Colonic mucosa (tissue), 4 donors: ENCODE measurements around the gene ZFP36L2. TPM values are rescaled to one million over a fixed set of nuclear protein-coding genes. Genes with fewer than 3 reads are reported as not detected.

Source experiments
- DNase-seq: peaks from one replicate; pipeline ENCODE4 v3.0.0-alpha.2; 2020
- H3K27ac ChIP-seq: fragments of 200-600 bp; one replicate; pipeline ENCODE4 v1.8.0; 2021
- H3K27me3 ChIP-seq: fragments of 200-600 bp; one replicate; pipeline ENCODE4 v1.8.0; 2021
- H3K36me3 ChIP-seq: fragments of 200-600 bp; one replicate; pipeline ENCODE4 v1.8.0; 2021
- H3K4me1 ChIP-seq: fragments of 200-600 bp; one replicate; pipeline ENCODE4 v1.8.0; 2021; ENCODE audit warnings: mild to moderate bottlenecking
- H3K4me3 ChIP-seq: fragments of 200-600 bp; one replicate; pipeline ENCODE4 v1.8.0; 2021
- H3K9ac ChIP-seq, 2 donors: one replicate each; pipeline ENCODE4 v1.7.0; 2013; ENCODE audit warnings: control low read depth in 2 of 2, low read depth in 2 of 2, low read length in 2 of 2
- H3K9me3 ChIP-seq: fragments of 200-600 bp; one replicate; pipeline ENCODE4 v1.8.0; 2021
- CTCF ChIP-seq: fragments of 200-600 bp; IDR thresholded peaks from one replicate; pipeline ENCODE4 v1.8.0; 2022; ENCODE audit warnings: antibody characterized with exemption, mild to moderate bottlenecking
- intact Hi-C: fragments of 100-400 bp; cut with DNase I; formaldehyde crosslinking; loops from one replicate; pipeline ENCODE4 v1.14.1; 2022
- total RNA-seq, 2 donors: library from RNA; stranded (reverse); fragmentation: NEBNext Ultra II Directional in 1 of 2; extraction: Animal tissue kit (Norgen Biotek cat#: 25700) in 1 of 2; gene quantifications; one replicate each; pipeline ENCODE4 v1.2.1, GENCODE V29; 2021
- donor health status: healthy.
- donor health status: DM: no; HTN: no; CAD: no.
- donor health status: DM: no; HTN: no; CAD: no.

ZFP36L2 gene
- 100 to 1,000 TPM; 166 to 205 TPM for total RNA-seq

- Histone ChIP-seq H3K36me3 (peaks cover 13% of the 10 kb centered on the region), H3K4me1 (peaks cover 14% of the 10 kb centered on the region), H3K27ac (peak within 1 kb of the TSS; percentile 97), H3K4me3 (peak within 1 kb of the TSS; percentile 88), H3K9me3 (no peaks in the 10 kb centered on the region), H3K9ac (peak within 1 kb of the TSS; percentile 100), H3K27me3 (no peaks in the 10 kb centered on the region)
- peak; percentile 97 for DNase-seq
- intact Hi-C loops, result loop anchor here (2.0 to 5.0 kb wide), 3 partner anchors 64 to 279 kb away; no protein-coding TSS in a partner anchor
- no peak for TF ChIP-seq CTCF
Observed at GRCh38 chr2:43226558-43226954, at the start of gene ZFP36L2. TSS of gene ZFP36L2 (minus strand) at chr2:43226606. CDS start at chr2:43226315, 291 bp downstream.

GRCh38 chr2:43274721-43275120 lies 48.3 kb upstream of the ZFP36L2 start:
- no peak for DNase-seq
- intact Hi-C loops, result no loop called here
- Histone ChIP-seq H3K9ac (no peak overlapping the region), H3K27ac (no peak overlapping the region), H3K4me3 (no peak overlapping the region), H3K4me1 (peaks cover 15% of the 10 kb centered on the region), H3K27me3 (no peaks in the 10 kb centered on the region), H3K36me3 (no peaks in the 10 kb centered on the region), H3K9me3 (no peaks in the 10 kb centered on the region)
- TF ChIP-seq CTCF, result no peak

- no peak for TF ChIP-seq CTCF
- Histone ChIP-seq H3K9me3 (no peaks in the 10 kb centered on the region), H3K27ac (no peak overlapping the region), H3K9ac (no peak overlapping the region), H3K36me3 (no peaks in the 10 kb centered on the region), H3K4me1 (peaks cover 15% of the 10 kb centered on the region), H3K27me3 (no peaks in the 10 kb centered on the region), H3K4me3 (no peak overlapping the region)
- no peak for DNase-seq
- intact Hi-C loops, result no loop called here
Observed at GRCh38 chr2:43274055-43274454, 47.6 kb upstream of the ZFP36L2 start.

GRCh38 chr2:43273529-43273928 lies 47.1 kb upstream of the ZFP36L2 start:
- H3K27ac ChIP-seq, result no peak overlapping the region
- TF ChIP-seq CTCF, result no peak
- intact Hi-C loops, result no loop called here
- H3K4me1 ChIP-seq, result peaks cover 15% of the 10 kb centered on the region
- H3K9ac ChIP-seq, result no peak overlapping the region
- H3K36me3 ChIP-seq, result no peaks in the 10 kb centered on the region
- H3K4me3 ChIP-seq, result no peak overlapping the region
- DNase-seq, result no peak
- no peaks in the 10 kb centered on the region for H3K27me3 ChIP-seq
- no peaks in the 10 kb centered on the region for H3K9me3 ChIP-seq

GRCh38 chr2:43270930-43271615 lies 44.7 kb upstream of the ZFP36L2 start:
- Histone ChIP-seq H3K9me3 (no peaks in the 10 kb centered on the region), H3K4me3 (no peak overlapping the region), H3K9ac (no peak overlapping the region), H3K4me1 (peaks cover 1% of the 10 kb centered on the region), H3K27me3 (no peaks in the 10 kb centered on the region), H3K36me3 (no peaks in the 10 kb centered on the region), H3K27ac (no peak overlapping the region)
- DNase-seq, result no peak
- no peak for TF ChIP-seq CTCF
- intact Hi-C loops, result no loop called here
